Hematopoietic multipotent progenitor cell treated with erythropoietin and hydrocortisone succinate and interleukin-3 and kit ligand, for 6 days (in vitro differentiated cells): ENCODE results near the gene AK9.

Experiments used
- DNase-seq: peaks from one replicate; pipeline ENCODE4 v3.0.0-alpha.2; 2015

AK9 gene

GRCh38 chr6:109454496-109455436, 236.2 kb downstream of the AK9 start:
- peak; percentile 59 for DNase-seq

DNA sequence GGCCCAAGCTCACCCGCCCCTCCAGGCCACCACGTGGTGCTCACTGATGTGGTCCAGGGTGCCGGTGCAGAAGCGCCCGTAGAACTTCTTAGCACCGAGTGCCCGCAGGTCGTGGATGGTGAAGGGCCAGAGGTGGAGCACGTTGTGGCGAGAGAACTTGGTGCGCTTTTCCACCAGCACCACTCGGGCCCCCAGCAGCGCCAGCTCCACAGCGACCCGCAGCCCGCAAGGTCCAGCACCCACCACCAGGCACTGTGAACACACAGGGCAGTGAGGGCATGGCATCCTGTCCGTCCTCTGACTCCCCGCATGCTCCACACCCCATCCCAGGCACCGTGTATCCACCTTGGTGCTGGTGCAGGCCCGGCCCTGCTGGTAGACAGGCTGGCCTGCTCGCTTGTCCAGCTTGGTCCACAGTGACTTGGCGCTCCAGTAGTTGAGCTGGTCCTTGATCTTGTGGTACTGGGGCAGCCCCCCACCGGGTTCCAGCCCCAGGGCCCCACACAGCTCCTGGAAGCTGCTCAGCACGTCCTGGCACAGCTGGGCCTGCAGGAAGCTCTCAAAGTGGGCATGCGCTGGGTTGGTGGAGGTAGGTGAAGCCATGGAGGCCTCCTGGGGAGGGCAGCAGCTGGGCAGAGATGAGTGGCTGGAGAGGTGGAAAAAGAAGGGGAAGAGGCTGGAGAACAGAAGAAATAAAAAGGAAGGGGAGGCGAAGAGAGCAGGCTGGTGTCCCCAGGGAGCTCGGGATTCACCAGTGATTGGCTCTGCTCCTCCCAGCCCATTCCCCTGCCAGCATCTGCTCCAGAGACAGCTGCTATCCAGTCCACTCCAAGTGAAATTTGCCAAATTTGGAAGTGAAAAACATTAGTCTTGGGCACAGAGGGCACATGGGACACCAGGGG, 237.2 kb downstream of the AK9 start:
- no peak for DNase-seq

GRCh38 chr6:109453156-109453555, 237.8 kb downstream of the AK9 start:
- DNase-seq = no peak

- no peak for DNase-seq
These were observed 238.8 kb downstream of the AK9 start for GRCh38 chr6:109452181-109452580.

GRCh38 chr6:109451376-109451775, 239.6 kb downstream of the AK9 start:
- DNase-seq = no peak

DNA sequence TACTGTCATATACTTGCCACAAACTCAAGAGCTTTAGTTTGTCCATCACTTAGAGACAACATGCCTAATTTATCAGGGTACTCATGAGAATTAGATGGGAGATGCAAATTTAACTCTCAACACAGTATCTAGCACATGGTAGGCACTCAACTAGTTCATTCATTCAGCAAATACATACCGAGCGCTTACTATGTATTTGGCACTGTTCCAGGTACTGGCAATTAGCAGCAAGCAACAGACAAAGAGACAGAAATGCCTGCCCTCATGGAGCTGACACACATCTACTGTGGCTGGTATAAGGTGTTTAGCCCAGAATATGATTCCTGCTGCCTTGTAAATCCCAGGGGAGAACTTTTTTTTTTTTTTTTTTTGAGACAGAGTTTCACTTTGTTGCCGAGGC, 240.2 kb downstream of the AK9 start:
- peak; percentile 38 for DNase-seq

DNA sequence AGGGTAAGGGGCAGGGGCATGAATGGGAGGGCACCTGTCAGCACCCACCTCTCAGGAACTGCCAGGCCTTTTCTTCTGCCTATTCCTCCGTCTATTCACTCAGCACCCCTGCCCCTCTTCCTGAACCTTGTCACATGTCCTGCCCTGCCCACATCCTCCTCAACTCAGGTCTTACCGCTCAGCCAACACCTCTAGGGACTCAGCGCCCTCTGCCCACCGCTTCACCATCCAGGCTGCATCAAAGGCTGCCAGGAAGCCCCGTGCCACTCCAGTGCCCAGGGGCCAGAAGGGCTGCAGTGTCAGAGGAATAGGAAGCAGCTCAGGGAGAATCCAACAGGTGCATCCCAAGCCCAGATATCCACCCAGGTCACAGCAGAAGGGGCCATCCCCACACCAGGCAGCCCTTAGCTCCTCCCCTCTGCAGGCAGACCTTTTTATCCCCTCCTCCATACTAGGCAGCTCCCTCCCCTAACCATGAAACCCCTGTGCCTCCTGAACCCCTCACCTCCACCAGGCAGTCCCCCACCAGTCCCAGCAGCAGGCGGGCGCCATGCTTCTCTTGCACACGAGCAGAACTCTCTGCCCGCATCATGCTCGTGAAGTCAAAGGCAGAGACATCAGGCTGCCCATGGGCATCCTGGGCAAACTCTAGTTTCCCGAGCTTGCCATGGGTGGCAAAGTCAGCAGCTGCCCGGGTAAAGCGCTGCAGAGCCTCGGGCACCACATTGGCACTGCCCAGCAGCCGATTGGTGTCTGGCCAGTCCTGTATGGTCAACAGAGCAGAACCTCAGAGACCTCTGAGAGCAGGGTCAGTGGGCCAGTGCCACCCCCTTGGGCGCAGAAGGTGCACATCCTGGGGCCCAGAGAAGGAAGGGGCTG, 241.0 kb downstream of the AK9 start:
- no peak for DNase-seq

GRCh38 chr6:109449064-109449794, 241.8 kb downstream of the AK9 start:
- no peak for DNase-seq

DNA sequence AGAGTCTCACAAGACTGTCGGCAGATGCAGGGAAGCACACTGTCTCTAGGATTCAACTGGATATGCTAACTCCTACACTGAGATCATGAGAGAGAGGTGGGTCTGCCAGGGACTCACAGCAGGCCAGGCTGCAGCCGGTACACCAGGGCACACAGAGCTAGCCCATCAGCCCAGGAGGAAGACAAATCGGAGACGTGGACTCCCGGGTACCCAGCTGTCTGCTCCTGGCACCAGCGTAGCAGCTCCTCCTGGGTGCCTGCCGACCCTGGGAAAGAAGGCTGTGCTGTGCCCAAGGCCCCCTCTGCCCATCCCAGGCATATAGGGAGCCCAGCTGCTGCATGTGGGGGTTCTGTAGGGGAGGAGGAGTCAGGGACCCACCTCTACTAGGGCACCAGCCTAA, 242.4 kb downstream of the AK9 start:
- DNase-seq = no peak

GRCh38 chr6:109447878-109448555, 243.0 kb downstream of the AK9 start:
- DNase-seq = peak; percentile 44

DNA sequence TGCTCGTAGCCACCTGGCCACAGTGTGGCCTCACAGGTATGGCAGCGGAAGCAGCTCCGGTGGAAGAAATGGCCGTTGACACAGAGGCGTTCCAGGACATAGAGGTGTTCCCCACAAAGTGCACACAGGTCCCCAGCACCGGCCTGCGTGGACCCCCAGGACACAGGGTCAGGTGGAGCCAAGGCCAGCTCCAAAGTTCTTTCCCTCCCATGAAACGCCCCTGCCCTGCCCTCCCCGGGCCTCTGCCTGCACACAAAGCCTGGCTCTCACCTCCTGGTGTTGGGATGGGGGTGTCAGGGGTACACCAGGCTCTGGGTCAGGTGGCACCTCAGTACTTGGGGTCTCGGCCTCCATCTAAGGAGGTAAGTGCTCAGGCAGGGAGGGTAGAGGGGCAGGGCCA, 243.9 kb downstream of the AK9 start:
- DNase-seq = no peak

- DNase-seq = no peak
These were observed 244.5 kb downstream of the AK9 start for GRCh38 chr6:109446541-109446940.

GRCh38 chr6:109446072-109446471, 244.9 kb downstream of the AK9 start:
- DNase-seq = no peak

- DNase-seq = no peak
These were observed 245.6 kb downstream of the AK9 start for GRCh38 chr6:109445382-109445781.

- no peak for DNase-seq
These were observed 247.5 kb downstream of the AK9 start for GRCh38 chr6:109443425-109443950.
